GM23248 (cell line): Measurements from ENCODE around the gene TCF12.

Source experiments
- EZH2 ChIP-seq: fragments of 200-600 bp; sonication (generic); IDR thresholded peaks from 2 replicates; pipeline ENCODE4 v1.6.1; 2018; ENCODE audit warnings: antibody characterized with exemption, mild to moderate bottlenecking; ENCODE audit not compliant: insufficient read depth, poor library complexity, severe bottlenecking
- EZH2phosphoT487 ChIP-seq: fragments of 200-600 bp; sonication (generic); IDR thresholded peaks from 2 replicates; pipeline ENCODE4 v1.6.1; 2018; ENCODE audit warnings: antibody characterized with exemption, moderate library complexity, mild to moderate bottlenecking, low read depth; ENCODE audit not compliant: insufficient read depth

DNA sequence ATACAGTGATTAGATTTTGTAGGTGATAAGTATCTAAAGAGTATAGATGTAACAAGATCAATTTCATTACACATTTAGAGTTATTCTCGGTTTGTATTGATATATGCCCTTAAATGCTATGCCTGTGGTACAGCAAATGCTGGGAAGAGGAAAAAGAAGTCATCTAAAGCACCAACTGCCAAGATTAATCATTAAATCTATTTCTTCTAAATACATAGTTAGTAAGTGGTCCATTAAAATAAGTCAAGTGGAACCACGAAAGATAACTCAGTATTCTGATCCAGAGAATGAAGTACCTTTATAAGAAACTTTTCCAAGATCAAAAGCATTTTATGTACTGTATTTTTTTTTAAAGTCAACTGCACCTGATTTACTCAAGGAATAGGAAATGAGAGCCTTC, 315.7 kb downstream of the TCF12 start:
- TF ChIP-seq EZH2phosphoT487 (no peak), EZH2 (no peak)
